K562 (cell line): ENCODE data around the gene APOL2. TPM values are rescaled to one million over a fixed set of nuclear protein-coding genes. Genes with fewer than 3 reads are reported as not detected.
A peak's percentile ranks its signal among the peaks of the same experiment; 100 is the strongest.

Experiments
- CEBPG ChIP-seq, 3 experiments: fragments of 200-800 bp in 1 of 3; sonication (Bioruptor generic) in 1 of 3; sonication (generic) in 1 of 3; formaldehyde crosslinking in 1 of 3; IDR thresholded peaks in 2 of 3; conservative IDR thresholded peaks in 1 of 3; 2 replicates each; pipeline versions ENCODE4 v1.6.1 to v1.8.0; 2016 to 2022; ENCODE audit warnings: missing compliant biosample characterization in 2 of 3, missing genetic modification characterization in 2 of 3, mild to moderate bottlenecking in 1 of 3, missing genetic modification reagents in 1 of 3
- CREB3L1 ChIP-seq: fragments of 450-650 bp; IDR thresholded peaks from 2 replicates; pipeline ENCODE4 v1.6.1; 2014; ENCODE audit warnings: low read depth, mild to moderate bottlenecking, moderate library complexity, borderline replicate concordance
- CREM ChIP-seq: IDR thresholded peaks from 2 replicates; pipeline ENCODE4 v1.6.1; 2014; ENCODE audit warnings: antibody characterized with exemption, low read depth
- EGR1 ChIP-seq: fragments of 450-650 bp; conservative IDR thresholded peaks from 2 replicates; pipeline ENCODE4 v1.6.1; 2017; ENCODE audit warnings: mild to moderate bottlenecking
- EP300 ChIP-seq: IDR thresholded peaks from 2 replicates; pipeline ENCODE4 v1.6.1; 2012; ENCODE audit warnings: low read length, improper control_type of control experiment
- FOXA3 ChIP-seq, 2 experiments: fragments of 450-650 bp in 1 of 2; sonication (generic) in 1 of 2; formaldehyde crosslinking; IDR thresholded peaks in 1 of 2; conservative IDR thresholded peaks in 1 of 2; 2 replicates each; pipeline versions ENCODE4 v1.4.0 to v1.8.0; 2020 to 2022; ENCODE audit warnings: mild to moderate bottlenecking in 2 of 2, missing genetic modification reagents in 1 of 2
- FOXK2 ChIP-seq, 2 experiments: fragments of 450-650 bp; IDR thresholded peaks in 1 of 2; conservative IDR thresholded peaks in 1 of 2; 2 replicates each; pipeline ENCODE4 v1.6.1; 2016; ENCODE audit warnings: low read depth in 2 of 2, mild to moderate bottlenecking in 1 of 2
- FOXM1 ChIP-seq, 2 experiments: fragments of 450-650 bp in 1 of 2; sonication (generic) in 1 of 2; formaldehyde crosslinking in 1 of 2; IDR thresholded peaks; 2 replicates each; pipeline versions ENCODE4 v1.6.1 to v1.9.0; 2017 to 2022; ENCODE audit warnings: low read depth in 2 of 2, mild to moderate bottlenecking in 2 of 2, missing genetic modification reagents in 1 of 2, moderate library complexity in 1 of 2
- HDAC1 ChIP-seq, 2 experiments: fragments of 450-650 bp; IDR thresholded peaks; 2 replicates each; pipeline ENCODE4 v1.6.1; 2016 to 2017; ENCODE audit warnings: inconsistent platforms in 1 of 2, mild to moderate bottlenecking in 1 of 2, moderate library complexity in 1 of 2
- JUND ChIP-seq, 2 experiments: IDR thresholded peaks; 2 replicates in 1 of 2; 3 replicates in 1 of 2; pipeline ENCODE4 v1.6.1; 2011; ENCODE audit warnings: borderline replicate concordance in 2 of 2, low read depth in 2 of 2, low read length in 2 of 2, improper control_type of control experiment in 1 of 2, missing biosample characterization in 1 of 2, missing genetic modification characterization in 1 of 2, missing genetic modification reagents in 1 of 2
- PML ChIP-seq: IDR thresholded peaks from 2 replicates; pipeline ENCODE4 v1.6.1; 2012; ENCODE audit warnings: low read length, inconsistent platforms
- RAD21 ChIP-seq, 2 experiments: fragments of 250-450 bp in 1 of 2; fragments of 450-650 bp in 1 of 2; sonication (Bioruptor Pico) in 1 of 2; formaldehyde crosslinking in 1 of 2; IDR thresholded peaks in 1 of 2; conservative IDR thresholded peaks in 1 of 2; 2 replicates each; pipeline versions ENCODE4 v1.4.0 to v1.8.0; 2020 to 2022; ENCODE audit warnings: mild to moderate bottlenecking in 2 of 2, moderate library complexity in 1 of 2
- SMARCA5 ChIP-seq: fragments of 450-650 bp; IDR thresholded peaks from 2 replicates; pipeline ENCODE4 v1.6.1; 2016
- SMC3 ChIP-seq: conservative IDR thresholded peaks from 2 replicates; pipeline ENCODE4 v1.6.1; 2011; ENCODE audit warnings: low read depth, low read length, improper control_type of control experiment; ENCODE audit not compliant: insufficient read depth
- TBL1XR1 ChIP-seq, 2 experiments: IDR thresholded peaks; 2 replicates each; pipeline ENCODE4 v1.6.1; 2012; ENCODE audit warnings: improper control_type of control experiment in 2 of 2, low read length in 2 of 2, mild to moderate bottlenecking in 1 of 2
- TCFL5 ChIP-seq: fragments of 250-450 bp; sonication (Bioruptor Pico); conservative IDR thresholded peaks from 2 replicates; pipeline ENCODE4 v1.6.1; 2021; ENCODE audit warnings: mild to moderate bottlenecking, moderate library complexity, matching md5 sums
- THRAP3 ChIP-seq: fragments of 450-650 bp; IDR thresholded peaks from 2 replicates; pipeline ENCODE4 v1.6.1; 2016; ENCODE audit warnings: mild to moderate bottlenecking, inconsistent platforms, borderline replicate concordance
- XRCC5 ChIP-seq: fragments of 200-400 bp; formaldehyde crosslinking; IDR thresholded peaks from 2 replicates; pipeline ENCODE4 v1.6.1; 2017; ENCODE audit warnings: low read depth, mild to moderate bottlenecking, low read length
- ZNF75A ChIP-seq: fragments of 450-650 bp; formaldehyde crosslinking; IDR thresholded peaks from 2 replicates; pipeline ENCODE4 v1.4.0; 2020; ENCODE audit warnings: mild to moderate bottlenecking
- polyA plus RNA-seq, 8 experiments: library from polyadenylated mRNA; depleted of rRNA in 4 of 8; stranded (reverse) in 5 of 8; unstranded in 3 of 8; fragments of >200 nt; fragmentation: Nextera tagmentation in 2 of 8; fragmentation: Illumina TruSeq in 1 of 8; extraction: Ambion mirVana in 2 of 8; extraction: Trizol in 1 of 8; gene quantifications; 2 replicates each; pipeline versions ENCODE4 v1.2.1 to v1.2.3, GENCODE V29; 2011 to 2014; ENCODE audit warnings: inconsistent platforms in 1 of 8, missing spikeins in 1 of 8
- total RNA-seq, 7 experiments: library from RNA; depleted of rRNA in 6 of 7; stranded (reverse); fragments of >200 nt in 6 of 7; fragmentation: Illumina TruSeq in 2 of 7; extraction: Trizol in 2 of 7; gene quantifications; 2 replicates each; pipeline versions ENCODE4 v1.2.1 to v1.2.3, GENCODE V29; 2011 to 2021; ENCODE audit warnings: low replicate concordance in 1 of 7
- TF ChIP-seq, protein P1 (sequence below): sonication (generic); formaldehyde crosslinking; IDR thresholded peaks from 2 replicates; pipeline ENCODE4 v1.8.0; 2022; ENCODE audit warnings: missing genetic modification reagents, mild to moderate bottlenecking, borderline replicate concordance
- TF ChIP-seq, protein P2 (sequence below): fragments of 450-650 bp; IDR thresholded peaks from 2 replicates; pipeline ENCODE4 v1.6.1; 2016; ENCODE audit warnings: borderline replicate concordance

APOL2 gene
- total and polyA plus RNA-seq, 9 of the 15 experiments (the other 6 are each of a cell fraction or from before 2014, with no cell fraction given) = 2.7 to 10.6 (median 8.9) TPM

GRCh38 chr22:36239401-36240171, at the start of gene APOL2 (continued):
- TF ChIP-seq THRAP3 (no peak), CEBPG (CRISPR knock-in tag; IDR thresholded peaks at IDR 0.05) (no peak), CEBPG (tag; conservative IDR thresholded peaks at IDR 0.05 in 1 of 2, IDR thresholded peaks at IDR 0.05 in 1 of 2) (no peak), HDAC1 (IDR thresholded peaks at IDR 0.05) (0 out of 4 replicates have a peak, but pooled peaks of 1 of the 2 experiments have one; percentile 30), JUND (IDR thresholded peaks at IDR 0.05; ENCODE audit: borderline replicate concordance, low read depth, low read length) (peak; percentile 44; the same call in 1 of the 2 replicates), JUND (tag; IDR thresholded peaks at IDR 0.05; ENCODE audit: borderline replicate concordance, low read depth, low read length) (peak; percentile 53; the same call in 1 of the 3 replicates), SMARCA5 (no peak), FOXM1 (IDR thresholded peaks at IDR 0.05; ENCODE audit: low read depth) (peak; percentile 85), FOXM1 (CRISPR knock-in tag; IDR thresholded peaks at IDR 0.05; ENCODE audit: low read depth) (no peak), TBL1XR1 (IDR thresholded peaks at IDR 0.05; ENCODE audit: low read length in 2 of 2) (peak in 1 of 2 experiments; percentile 67; a peak in 2 of 4 replicates), XRCC5 (peak; percentile 58; the same call in 1 of the 2 replicates), FOXK2 (conservative IDR thresholded peaks at IDR 0.05 in 1 of 2, IDR thresholded peaks at IDR 0.05 in 1 of 2; ENCODE audit: low read depth in 2 of 2) (peak; percentile 98 to 99), PML (no peak), CREB3L1 (no peak), EP300 (peak; percentile 30; the same call in 1 of the 2 replicates), TCFL5 (CRISPR knock-in tag) (no peak), FOXA3 (CRISPR knock-in tag; conservative IDR thresholded peaks at IDR 0.05 in 1 of 2, IDR thresholded peaks at IDR 0.05 in 1 of 2) (peak in 1 of 2 experiments; percentile 40; a peak in 1 of 4 replicates), CREM (peak; percentile 59; the same call in 1 of the 2 replicates), ZNF75A (CRISPR knock-in tag) (no peak), RAD21 (CRISPR knock-in tag; conservative IDR thresholded peaks at IDR 0.05 in 1 of 2, IDR thresholded peaks at IDR 0.05 in 1 of 2) (peak in 1 of 2 experiments; percentile 49; a peak in 2 of 4 replicates), SMC3 (0 out of 2 replicates have a peak, but pooled peaks have one; percentile 17), EGR1 (no peak)
- TF ChIP-seq, protein P1, sequence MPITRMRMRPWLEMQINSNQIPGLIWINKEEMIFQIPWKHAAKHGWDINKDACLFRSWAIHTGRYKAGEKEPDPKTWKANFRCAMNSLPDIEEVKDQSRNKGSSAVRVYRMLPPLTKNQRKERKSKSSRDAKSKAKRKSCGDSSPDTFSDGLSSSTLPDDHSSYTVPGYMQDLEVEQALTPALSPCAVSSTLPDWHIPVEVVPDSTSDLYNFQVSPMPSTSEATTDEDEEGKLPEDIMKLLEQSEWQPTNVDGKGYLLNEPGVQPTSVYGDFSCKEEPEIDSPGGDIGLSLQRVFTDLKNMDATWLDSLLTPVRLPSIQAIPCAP (CRISPR knock-in tag) = 0 out of 2 replicates have a peak, but pooled peaks have one; percentile 49
- TF ChIP-seq, protein P2, sequence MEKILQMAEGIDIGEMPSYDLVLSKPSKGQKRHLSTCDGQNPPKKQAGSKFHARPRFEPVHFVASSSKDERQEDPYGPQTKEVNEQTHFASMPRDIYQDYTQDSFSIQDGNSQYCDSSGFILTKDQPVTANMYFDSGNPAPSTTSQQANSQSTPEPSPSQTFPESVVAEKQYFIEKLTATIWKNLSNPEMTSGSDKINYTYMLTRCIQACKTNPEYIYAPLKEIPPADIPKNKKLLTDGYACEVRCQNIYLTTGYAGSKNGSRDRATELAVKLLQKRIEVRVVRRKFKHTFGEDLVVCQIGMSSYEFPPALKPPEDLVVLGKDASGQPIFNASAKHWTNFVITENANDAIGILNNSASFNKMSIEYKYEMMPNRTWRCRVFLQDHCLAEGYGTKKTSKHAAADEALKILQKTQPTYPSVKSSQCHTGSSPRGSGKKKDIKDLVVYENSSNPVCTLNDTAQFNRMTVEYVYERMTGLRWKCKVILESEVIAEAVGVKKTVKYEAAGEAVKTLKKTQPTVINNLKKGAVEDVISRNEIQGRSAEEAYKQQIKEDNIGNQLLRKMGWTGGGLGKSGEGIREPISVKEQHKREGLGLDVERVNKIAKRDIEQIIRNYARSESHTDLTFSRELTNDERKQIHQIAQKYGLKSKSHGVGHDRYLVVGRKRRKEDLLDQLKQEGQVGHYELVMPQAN = peak; percentile 37; the same call in 1 of the 2 replicates
